SU-DHL-6 (cell line): ENCODE data around the gene PAIP2.

Experiments used
- EZH2phosphoT487 ChIP-seq: fragments of 200-600 bp; sonication (generic), shearing (Covaris generic); conservative IDR thresholded peaks from 2 replicates; pipeline ENCODE4 v1.6.1; 2018; ENCODE audit warnings: mild to moderate bottlenecking, antibody characterized with exemption, low read length, moderate library complexity, mixed read lengths
- TF ChIP-seq, protein P1 (sequence below): fragments of 200-600 bp; sonication (generic); IDR thresholded peaks from one replicate; pipeline ENCODE4 v1.5.1; 2017; ENCODE audit warnings: antibody characterized with exemption, mild to moderate bottlenecking, low read length, moderate library complexity; ENCODE audit not compliant: insufficient read depth, poor library complexity, severe bottlenecking

GRCh38 chr5:139312075-139312474 is 29.6 kb upstream of the PAIP2 start:
- TF ChIP-seq, protein P1, sequence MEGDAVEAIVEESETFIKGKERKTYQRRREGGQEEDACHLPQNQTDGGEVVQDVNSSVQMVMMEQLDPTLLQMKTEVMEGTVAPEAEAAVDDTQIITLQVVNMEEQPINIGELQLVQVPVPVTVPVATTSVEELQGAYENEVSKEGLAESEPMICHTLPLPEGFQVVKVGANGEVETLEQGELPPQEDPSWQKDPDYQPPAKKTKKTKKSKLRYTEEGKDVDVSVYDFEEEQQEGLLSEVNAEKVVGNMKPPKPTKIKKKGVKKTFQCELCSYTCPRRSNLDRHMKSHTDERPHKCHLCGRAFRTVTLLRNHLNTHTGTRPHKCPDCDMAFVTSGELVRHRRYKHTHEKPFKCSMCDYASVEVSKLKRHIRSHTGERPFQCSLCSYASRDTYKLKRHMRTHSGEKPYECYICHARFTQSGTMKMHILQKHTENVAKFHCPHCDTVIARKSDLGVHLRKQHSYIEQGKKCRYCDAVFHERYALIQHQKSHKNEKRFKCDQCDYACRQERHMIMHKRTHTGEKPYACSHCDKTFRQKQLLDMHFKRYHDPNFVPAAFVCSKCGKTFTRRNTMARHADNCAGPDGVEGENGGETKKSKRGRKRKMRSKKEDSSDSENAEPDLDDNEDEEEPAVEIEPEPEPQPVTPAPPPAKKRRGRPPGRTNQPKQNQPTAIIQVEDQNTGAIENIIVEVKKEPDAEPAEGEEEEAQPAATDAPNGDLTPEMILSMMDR, result no peak
- TF ChIP-seq EZH2phosphoT487, result no peak
